Stomach smooth muscle (tissue), 2 donors: ENCODE data around the gene ZNF273.
A peak's percentile ranks its signal among the peaks of the same experiment; 100 is the strongest.

Experiments used
- H3K27ac ChIP-seq: one replicate; pipeline ENCODE4 v1.7.0; 2013; ENCODE audit warnings: mild to moderate bottlenecking, low read length, inconsistent platforms
- H3K27me3 ChIP-seq, 2 donors: one replicate each; pipeline ENCODE4 v1.7.0; 2013; ENCODE audit warnings: low read length in 2 of 2; ENCODE audit not compliant: insufficient read depth in 2 of 2, control insufficient read depth in 1 of 2
- H3K36me3 ChIP-seq, 2 donors: one replicate each; pipeline ENCODE4 v1.7.0; 2013; ENCODE audit warnings: low read length in 2 of 2; ENCODE audit not compliant: control insufficient read depth in 2 of 2, insufficient read depth in 2 of 2
- H3K4me1 ChIP-seq: one replicate; pipeline ENCODE4 v1.7.0; 2013; ENCODE audit warnings: low read length; ENCODE audit not compliant: control insufficient read depth, insufficient read depth
- H3K4me3 ChIP-seq, 2 donors: one replicate each; pipeline ENCODE4 v1.7.0; 2013; ENCODE audit warnings: low read length in 2 of 2
- H3K9ac ChIP-seq, 2 donors: one replicate each; pipeline ENCODE4 v1.7.0; 2013; ENCODE audit warnings: low read length in 2 of 2, mild to moderate bottlenecking in 1 of 2
- H3K9me3 ChIP-seq, 2 donors: one replicate each; pipeline ENCODE4 v1.7.0; 2013; ENCODE audit warnings: low read length in 2 of 2; ENCODE audit not compliant: control insufficient read depth in 2 of 2
- donor health status: healthy.
- donor health status: Pancreatic carcinoma.

The ZNF273 gene

DNA sequence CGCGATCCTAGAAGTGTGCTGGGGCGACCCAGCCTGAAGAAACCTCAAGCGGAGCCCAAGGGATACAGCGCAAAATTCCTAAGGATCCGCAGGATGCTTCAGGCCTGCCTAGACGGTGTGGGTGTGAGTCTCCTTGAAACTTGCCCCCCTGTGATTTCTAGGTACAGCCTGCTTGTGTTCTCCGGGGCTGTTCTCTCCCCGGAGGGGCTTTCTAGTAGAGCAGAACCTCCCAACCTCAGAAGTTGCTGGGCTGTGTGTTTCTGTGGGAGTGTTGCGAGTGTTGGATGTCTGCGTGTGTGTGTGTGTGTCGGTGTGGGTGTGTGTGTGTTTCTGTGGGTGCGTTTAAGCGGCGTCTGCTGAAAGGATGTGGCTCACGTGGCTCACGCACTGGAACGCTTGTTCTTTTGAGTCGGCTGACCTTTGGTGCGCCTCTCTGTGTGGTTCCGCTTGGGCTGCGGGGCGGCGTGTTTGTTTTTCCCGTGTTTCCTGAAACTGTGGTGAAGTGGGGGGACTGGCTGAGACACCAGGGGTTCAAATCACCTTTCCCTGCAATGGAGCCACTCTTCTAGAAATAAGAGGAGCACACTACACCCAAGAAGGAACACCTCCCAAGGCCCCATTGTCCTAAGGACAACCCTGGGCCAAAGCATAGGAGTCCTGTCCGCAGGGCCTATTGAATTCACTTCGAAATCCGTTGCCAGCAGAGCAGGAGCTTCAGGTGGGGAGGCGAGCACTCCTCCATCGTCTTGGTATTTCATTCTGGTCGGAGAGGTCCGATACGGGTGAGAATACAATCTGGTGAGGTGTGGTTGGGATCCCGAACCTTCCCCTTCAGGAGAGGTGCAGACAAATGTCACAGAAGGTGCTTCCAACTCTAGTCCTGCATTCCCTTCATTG, 25.1 kb upstream of the ZNF273 start:
- Histone ChIP-seq H3K9ac (peak overlapping the region; percentile 64 to 71), H3K9me3 (no peaks in the 10 kb centered on the region), H3K4me1 (peaks cover 30% of the 10 kb centered on the region), H3K27me3 (peaks cover 0 to 2% of the 10 kb centered on the region in 2 donors), H3K4me3 (peak overlapping the region; percentile 78), H3K27ac (no peak overlapping the region), H3K36me3 (no peaks in the 10 kb centered on the region)

DNA sequence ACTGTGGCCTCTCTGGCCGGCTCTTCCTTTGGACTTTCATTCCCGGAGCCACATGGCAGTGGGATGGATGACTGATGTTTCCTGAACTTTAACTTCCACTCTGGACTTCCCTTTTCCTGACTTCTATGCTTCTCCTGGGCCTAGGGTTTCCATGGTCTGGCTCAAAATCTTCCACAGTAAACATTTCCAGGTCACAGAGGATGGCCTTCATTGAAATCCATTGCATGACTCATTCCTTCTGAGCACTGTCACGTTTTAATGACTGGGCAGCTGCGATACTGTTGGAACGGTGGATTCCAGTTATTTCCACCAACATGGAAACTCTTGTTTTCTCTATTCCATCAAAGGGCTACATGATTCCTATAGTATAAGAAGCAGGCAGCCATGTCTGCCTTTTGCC, 24.4 kb upstream of the ZNF273 start:
- Histone ChIP-seq H3K27me3 (peaks cover 0 to 2% of the 10 kb centered on the region in 2 donors), H3K4me3 (no peak overlapping the region), H3K4me1 (peaks cover 32% of the 10 kb centered on the region), H3K27ac (no peak overlapping the region), H3K9ac (no peak overlapping the region), H3K9me3 (no peaks in the 10 kb centered on the region), H3K36me3 (no peaks in the 10 kb centered on the region)

DNA sequence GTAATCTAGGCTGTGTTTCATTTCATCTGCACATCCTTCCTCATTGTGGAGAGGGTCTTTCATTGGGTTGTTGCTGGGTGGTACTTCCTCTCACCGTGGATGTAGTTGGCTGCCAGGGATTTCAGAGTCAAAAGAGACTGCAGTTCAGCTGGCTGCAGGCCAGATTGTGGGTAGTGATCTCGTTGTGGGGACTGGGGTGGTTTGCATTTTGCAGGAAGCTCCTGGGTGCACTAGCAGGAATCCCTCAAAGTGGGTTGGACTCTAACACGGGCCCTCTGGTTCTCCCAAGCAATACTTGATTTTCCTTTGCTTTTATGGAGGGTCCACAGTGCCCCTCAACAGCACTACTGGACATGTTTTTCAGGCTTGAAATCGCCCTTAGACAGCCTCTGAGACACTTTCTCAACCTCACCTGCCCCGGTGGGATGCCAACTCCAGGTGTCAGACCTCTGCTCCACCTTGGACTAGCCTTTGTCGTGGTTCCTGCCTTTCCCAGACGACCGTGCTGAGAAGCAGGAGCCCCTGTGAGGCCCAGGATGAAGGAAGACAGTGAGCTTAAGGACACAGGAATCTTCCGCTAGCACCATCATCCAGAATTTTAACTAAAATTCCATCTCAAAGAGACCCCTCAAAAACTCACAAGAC, 23.9 kb upstream of the ZNF273 start:
- H3K4me3 ChIP-seq, result no peak overlapping the region
- H3K27ac ChIP-seq, result no peak overlapping the region
- H3K9ac ChIP-seq, result no peak overlapping the region
- H3K36me3 ChIP-seq, result no peaks in the 10 kb centered on the region
- H3K9me3 ChIP-seq, result no peaks in the 10 kb centered on the region
- H3K4me1 ChIP-seq, result peaks cover 32% of the 10 kb centered on the region
- peaks cover 0 to 2% of the 10 kb centered on the region in 2 donors for H3K27me3 ChIP-seq

DNA sequence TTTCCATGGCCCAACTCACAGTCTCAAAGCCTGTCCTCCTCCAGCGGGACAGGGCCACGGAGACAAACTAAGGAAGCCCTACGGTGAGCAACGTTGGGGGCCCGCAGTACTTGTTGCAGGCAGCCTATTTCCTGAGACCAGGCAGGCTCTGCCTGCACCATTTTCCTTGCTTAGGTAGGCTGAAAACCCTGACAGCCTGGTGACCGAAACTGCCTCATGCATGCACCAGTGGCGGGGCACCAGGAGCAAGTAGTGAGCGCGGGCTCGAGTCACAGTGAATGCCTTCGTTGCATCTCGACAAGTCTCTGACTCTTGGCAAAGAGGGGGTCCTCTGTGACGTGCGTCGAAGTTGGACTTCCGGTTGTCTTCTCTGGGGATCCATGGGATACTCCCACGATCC, 23.3 kb upstream of the ZNF273 start:
- no peak overlapping the region for H3K4me3 ChIP-seq
- no peaks in the 10 kb centered on the region for H3K9me3 ChIP-seq
- no peak overlapping the region for H3K9ac ChIP-seq
- peaks cover 0 to 2% of the 10 kb centered on the region in 2 donors for H3K27me3 ChIP-seq
- H3K27ac ChIP-seq, result no peak overlapping the region
- H3K36me3 ChIP-seq, result no peaks in the 10 kb centered on the region
- peaks cover 32% of the 10 kb centered on the region for H3K4me1 ChIP-seq

DNA sequence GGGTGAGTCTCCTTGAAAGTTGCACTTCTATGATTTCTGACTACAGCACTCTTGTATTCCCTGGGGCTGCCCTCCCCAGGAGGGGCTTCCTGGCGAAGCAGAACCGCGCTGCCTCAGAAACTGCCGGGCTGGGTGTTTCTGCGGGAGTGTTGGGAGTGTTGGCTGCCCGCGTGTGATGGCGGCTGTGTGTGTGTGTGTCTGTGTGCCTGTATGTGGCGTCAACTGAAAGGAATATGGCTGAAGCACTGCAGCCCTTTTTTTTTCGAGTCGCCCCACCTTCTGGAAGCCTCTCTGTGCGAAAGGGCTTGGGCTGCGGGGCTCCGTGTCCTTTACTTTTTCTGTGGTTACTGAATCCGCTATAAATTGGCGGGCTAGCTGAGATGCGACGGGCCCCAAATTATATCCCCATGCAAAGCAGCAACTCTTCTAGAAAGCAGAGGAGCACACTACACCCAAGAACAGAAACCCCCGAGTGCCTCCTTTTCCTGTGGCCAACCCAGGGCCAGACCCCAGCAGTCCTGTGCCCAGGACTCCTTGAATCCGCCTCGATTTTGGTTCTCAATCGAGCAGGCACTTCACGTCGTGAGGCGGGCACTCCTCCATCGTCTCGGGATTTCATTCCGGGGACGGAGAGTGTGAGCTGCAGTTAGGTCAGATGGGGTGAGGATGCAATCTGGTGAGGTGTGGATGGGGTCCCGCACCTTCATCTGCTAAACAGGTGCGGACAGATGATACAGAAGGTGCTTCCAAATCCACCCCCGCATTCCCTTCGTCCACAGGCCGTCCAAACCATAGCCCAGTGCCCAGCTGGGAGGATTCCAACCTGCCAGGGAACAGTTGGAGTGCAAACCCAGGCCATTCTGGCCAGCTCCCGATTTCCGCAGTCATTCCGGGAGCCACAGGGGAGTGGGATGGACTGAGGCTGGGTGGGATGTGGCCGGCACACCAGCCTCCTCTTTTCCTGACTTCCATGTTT, 22.5 kb upstream of the ZNF273 start:
- H3K9ac ChIP-seq, result no peak overlapping the region
- no peaks in the 10 kb centered on the region for H3K36me3 ChIP-seq
- H3K27ac ChIP-seq, result no peak overlapping the region
- H3K27me3 ChIP-seq, result no peaks in the 10 kb centered on the region
- no peak overlapping the region for H3K4me3 ChIP-seq
- peaks cover 32% of the 10 kb centered on the region for H3K4me1 ChIP-seq
- H3K9me3 ChIP-seq, result no peaks in the 10 kb centered on the region

DNA sequence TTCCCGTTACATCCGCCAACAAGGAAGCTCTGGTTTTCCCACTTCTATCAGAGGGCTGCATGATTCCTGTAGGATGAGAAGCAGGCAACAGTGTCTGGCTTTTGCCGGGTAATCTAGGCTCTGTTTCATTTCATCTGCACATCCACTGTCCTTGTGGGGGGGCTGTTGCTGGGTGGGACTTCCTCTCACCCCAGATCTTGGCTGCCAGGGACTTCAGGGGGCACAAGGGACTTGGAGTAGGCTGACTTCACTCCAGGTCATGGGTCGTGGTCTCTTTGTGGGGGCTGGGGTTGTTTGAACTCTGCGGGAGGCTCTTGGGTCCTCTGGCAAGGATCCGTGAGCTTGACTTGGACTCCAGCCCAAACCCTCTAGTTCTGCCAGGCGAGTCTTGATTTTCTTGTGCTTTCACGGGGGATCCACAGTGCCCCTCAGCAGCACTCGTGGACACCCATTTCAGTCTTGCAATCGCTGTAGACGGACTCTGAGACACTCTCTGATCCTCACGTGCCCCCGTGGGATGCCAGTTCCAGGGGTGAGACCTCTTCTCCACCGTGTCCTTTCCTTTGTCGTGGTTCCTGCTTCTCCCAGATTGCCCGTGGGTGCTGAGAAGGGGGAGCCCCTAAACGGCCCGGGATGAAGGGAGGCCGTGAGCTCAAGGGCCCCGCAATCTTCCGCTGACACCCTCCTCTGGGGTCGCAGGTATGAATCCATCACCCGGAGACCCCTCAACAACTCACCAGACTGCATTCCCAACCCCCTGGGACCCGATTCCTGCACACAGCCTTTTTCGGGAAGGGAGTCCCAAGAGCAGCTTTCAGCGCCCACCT, 21.4 kb upstream of the ZNF273 start:
- Histone ChIP-seq H3K9ac (peak overlapping the region; percentile 58 to 73), H3K36me3 (no peaks in the 10 kb centered on the region), H3K4me1 (peaks cover 32% of the 10 kb centered on the region), H3K4me3 (peak overlapping the region; percentile 77 to 82), H3K9me3 (no peaks in the 10 kb centered on the region), H3K27ac (peak overlapping the region; percentile 24), H3K27me3 (no peaks in the 10 kb centered on the region)

DNA sequence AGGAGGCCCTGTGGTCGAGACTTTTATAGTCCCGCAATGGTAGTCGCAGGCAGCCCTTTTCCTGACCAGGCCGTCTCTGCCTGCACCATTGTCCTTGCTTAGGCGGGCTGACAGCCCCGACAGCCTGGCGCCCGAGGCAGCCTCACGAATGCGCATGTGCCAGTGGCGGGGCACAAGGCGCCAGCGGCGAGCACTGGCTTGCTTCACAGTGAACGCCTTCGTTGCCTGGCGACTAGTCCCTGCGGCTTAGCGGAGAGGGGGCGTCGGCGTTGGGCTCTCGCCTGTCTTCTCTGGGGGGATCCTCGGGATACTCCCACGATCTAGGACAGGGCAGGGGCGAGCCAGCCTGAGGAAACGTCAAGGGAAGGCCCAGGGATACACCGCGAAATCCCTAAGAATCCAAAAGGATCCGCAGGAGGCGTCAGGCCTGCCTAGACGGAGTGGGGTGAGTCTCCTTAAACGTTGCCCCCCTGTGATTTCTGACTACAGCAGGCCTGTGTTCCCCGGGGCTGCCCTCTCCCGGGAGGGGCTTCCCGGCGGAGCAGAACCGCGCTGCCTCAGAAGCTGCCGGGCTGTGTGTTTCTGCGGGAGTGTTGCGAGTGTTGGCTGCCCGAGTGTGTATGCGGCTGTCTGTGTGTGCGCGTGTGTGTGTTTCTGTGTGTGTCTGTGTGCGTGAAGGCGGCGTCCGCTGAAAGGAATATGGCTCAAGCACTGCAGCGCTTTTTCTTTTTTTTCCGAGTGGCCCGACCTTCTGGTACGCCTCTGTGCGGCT, 20.5 kb upstream of the ZNF273 start:
- Histone ChIP-seq H3K9me3 (no peaks in the 10 kb centered on the region), H3K27me3 (no peaks in the 10 kb centered on the region), H3K27ac (peak overlapping the region; percentile 24)

DNA sequence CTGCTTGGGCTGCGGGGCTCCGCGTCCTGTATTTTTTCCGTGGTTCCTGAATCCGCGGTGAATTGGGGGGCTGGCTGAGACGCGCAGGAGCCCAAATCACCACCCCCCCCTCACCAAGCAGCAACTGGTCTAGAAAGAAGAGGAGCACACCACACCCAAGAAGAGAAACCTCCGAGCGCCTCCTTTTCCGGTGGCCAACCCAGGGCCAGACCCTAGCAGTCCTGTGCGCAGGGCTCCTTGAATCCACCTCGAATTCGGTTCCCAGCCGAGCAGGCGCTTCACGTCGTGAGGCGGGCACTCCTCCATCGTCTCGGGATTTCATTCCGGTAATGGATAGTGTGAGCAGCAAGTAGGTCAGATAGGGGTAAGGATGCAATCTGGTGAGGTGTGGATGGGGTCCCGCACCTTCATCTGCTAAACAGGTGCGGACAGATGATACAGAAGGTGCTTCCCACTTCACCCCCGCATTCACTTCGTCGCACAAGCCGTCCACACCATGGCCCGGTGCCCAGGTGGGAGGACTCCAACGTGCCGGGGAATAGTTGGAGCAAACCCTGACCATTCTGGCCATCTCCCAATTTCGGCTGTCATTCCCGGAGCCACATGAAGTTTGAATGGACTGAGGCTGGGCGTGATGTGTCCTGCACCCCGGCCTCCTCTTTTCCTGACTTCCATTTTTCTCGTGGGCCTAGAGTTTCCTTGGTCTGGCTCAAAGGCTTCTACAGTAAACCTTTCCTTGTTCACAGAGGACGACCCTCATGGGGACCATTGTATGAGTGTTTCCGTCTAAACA, 19.8 kb upstream of the ZNF273 start:
- Histone ChIP-seq H3K9ac (peak overlapping the region in 1 of 2 donors; percentile 73), H3K27ac (no peak overlapping the region), H3K4me1 (peaks cover 25% of the 10 kb centered on the region), H3K9me3 (no peaks in the 10 kb centered on the region), H3K27me3 (no peaks in the 10 kb centered on the region), H3K36me3 (no peaks in the 10 kb centered on the region), H3K4me3 (peak overlapping the region; percentile 77 to 82)

More for the DNA sequence above, 20.5 kb upstream of the ZNF273 start:
- no peaks in the 10 kb centered on the region for H3K36me3 ChIP-seq
- peaks cover 24% of the 10 kb centered on the region for H3K4me1 ChIP-seq
- peak overlapping the region; percentile 58 to 73 for H3K9ac ChIP-seq
- H3K4me3 ChIP-seq, result peak overlapping the region; percentile 77 to 82
